ENCODE results near the gene PDZK1IP1.

PDZK1IP1 gene

DNA sequence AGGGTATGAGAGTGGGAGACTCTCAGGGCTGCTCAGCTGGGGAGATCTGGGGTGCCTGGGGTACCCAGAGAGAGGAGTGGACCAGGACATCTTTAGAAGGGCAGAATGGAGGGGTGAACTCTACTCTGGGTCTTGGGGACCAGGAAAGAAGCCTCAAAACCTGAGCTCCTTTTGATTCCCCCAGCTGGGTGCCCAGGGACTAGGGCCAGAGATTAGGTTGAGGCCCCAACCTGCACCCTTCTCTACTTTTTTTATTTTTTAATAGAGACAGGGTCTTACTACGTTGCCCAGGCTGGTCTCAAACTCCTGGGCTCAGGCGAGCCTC is 1.9 kb downstream of the PDZK1IP1 start:
- H3K27ac ChIP-seq, result no peak overlapping the region
- intact Hi-C loops (cut with DNase I; ENCODE audit: low total_unique reads), result loop anchor here (10.0 kb wide), 1 partner anchor 527 kb away; no protein-coding TSS in a partner anchor

DNA sequence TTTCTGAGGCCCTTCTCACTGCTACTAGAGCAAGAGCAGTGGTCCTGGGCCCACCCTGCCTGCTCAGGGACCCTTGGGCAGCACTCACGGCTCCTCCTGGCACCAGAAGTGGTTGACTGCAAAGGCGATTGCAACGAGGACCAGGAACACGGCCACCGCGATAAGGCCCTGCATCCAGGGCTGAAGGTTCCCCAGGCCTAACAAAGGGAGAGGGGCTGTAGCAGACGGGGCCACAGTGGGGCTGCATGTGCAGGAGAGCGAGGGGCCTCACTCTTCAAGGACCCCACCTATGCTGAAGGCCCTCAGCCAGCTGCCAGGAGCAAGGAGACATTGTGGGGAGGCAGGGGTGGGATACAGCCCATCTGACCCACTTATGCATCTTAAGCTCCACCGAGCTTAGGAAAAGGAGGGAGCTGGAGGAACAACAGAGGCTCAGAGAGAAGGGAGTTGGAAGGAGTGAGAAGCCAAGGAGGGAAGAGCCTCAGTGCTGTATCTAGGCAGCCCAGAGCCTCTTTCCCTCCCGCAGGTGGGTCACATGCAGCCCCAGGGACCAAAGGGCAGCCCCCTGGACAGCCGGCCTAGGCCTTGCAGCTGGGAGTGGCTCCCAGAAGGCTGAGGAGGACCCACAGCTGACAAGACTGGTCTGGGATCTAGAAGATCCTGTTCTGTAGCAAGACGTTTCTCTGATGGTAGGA is 2.5 kb downstream of the PDZK1IP1 start:
- DNase-seq, result peak in 1 of 2 donors; percentile 63
- no peaks in the 10 kb centered on the region for H3K36me3 ChIP-seq
- no peak overlapping the region for H3K27ac ChIP-seq
- peaks cover 6 to 35% (median 26%) of the 10 kb centered on the region in 4 donors for H3K4me1 ChIP-seq
- H3K9me3 ChIP-seq, result no peaks in the 10 kb centered on the region
- no peak overlapping the region for H3K4me3 ChIP-seq
- TF ChIP-seq, protein P1, sequence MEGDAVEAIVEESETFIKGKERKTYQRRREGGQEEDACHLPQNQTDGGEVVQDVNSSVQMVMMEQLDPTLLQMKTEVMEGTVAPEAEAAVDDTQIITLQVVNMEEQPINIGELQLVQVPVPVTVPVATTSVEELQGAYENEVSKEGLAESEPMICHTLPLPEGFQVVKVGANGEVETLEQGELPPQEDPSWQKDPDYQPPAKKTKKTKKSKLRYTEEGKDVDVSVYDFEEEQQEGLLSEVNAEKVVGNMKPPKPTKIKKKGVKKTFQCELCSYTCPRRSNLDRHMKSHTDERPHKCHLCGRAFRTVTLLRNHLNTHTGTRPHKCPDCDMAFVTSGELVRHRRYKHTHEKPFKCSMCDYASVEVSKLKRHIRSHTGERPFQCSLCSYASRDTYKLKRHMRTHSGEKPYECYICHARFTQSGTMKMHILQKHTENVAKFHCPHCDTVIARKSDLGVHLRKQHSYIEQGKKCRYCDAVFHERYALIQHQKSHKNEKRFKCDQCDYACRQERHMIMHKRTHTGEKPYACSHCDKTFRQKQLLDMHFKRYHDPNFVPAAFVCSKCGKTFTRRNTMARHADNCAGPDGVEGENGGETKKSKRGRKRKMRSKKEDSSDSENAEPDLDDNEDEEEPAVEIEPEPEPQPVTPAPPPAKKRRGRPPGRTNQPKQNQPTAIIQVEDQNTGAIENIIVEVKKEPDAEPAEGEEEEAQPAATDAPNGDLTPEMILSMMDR (IDR thresholded peaks at IDR 0.05), result no peak
- peaks cover 0 to 15% of the 10 kb centered on the region in 2 donors for H3K27me3 ChIP-seq
- intact Hi-C loops (cut with DNase I; ENCODE audit: low total_unique reads), result loop anchor here (10.0 kb wide), 1 partner anchor 527 kb away; no protein-coding TSS in a partner anchor

More for the DNA sequence above, 1.9 kb downstream of the PDZK1IP1 start:
- H3K27me3 ChIP-seq, result peaks cover 0 to 11% of the 10 kb centered on the region in 2 donors
- no peaks in the 10 kb centered on the region for H3K9me3 ChIP-seq
- H3K4me3 ChIP-seq, result no peak overlapping the region
- TF ChIP-seq, protein P1 (IDR thresholded peaks at IDR 0.05), result no peak
- H3K36me3 ChIP-seq, result no peaks in the 10 kb centered on the region
- peaks cover 6 to 38% (median 30%) of the 10 kb centered on the region in 4 donors for H3K4me1 ChIP-seq
- DNase-seq, result no peak

DNA sequence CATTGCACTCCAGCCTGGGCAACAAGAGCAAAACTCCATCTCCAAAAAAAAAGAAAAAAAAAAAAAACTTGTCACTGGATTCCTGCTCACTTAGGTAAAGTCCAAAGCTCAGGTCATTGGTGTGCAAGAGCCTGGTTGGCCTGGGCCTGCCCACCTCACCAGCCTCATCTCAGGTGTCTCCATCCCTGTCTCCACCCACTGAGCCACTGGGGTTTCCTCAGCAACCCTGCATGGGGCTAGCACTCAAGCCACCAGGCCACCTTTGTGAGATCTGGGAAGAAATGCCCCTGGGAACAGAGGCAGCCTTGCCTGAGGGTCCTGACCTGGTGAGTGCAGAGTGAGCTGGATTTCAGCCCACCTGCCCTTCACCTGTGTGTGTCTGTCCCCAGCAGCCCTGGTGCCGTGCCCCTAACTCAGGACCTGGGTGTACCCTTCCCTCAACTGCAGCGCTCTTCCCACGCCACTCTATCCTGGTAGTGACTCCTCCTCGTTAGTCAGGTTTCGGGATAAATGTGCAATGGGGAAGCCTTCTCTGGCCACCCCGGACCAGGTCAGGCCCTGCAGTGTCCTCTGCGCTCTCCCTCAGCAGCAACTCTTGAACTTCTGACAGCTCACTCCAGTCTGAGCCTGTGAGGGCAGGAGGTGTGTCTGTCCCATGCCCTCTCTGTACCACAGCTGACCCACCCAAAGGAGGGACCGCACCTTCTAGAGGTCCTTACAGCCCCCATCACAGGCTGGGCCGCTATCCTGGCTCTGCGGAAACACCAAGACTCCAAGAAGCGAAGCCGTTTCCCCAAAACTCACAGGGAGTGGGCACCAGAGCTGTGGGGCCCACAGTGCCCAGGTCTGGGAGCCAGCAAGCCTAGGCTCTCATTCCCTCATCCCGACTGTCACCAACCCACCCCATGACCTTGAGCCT is 3.3 kb downstream of the PDZK1IP1 start:
- Histone ChIP-seq H3K27ac (no peak overlapping the region), H3K27me3 (peaks cover 0 to 22% of the 10 kb centered on the region in 2 donors), H3K4me1 (peaks cover 6 to 26% (median 21%) of the 10 kb centered on the region in 4 donors), H3K36me3 (no peaks in the 10 kb centered on the region), H3K4me3 (no peak overlapping the region), H3K9me3 (no peaks in the 10 kb centered on the region)
- TF ChIP-seq, protein P1 (IDR thresholded peaks at IDR 0.05), result no peak
- intact Hi-C loops (cut with DNase I; ENCODE audit: low total_unique reads), result loop anchor here (10.0 kb wide), 1 partner anchor 528 kb away; no protein-coding TSS in a partner anchor
- DNase-seq, result no peak

DNA sequence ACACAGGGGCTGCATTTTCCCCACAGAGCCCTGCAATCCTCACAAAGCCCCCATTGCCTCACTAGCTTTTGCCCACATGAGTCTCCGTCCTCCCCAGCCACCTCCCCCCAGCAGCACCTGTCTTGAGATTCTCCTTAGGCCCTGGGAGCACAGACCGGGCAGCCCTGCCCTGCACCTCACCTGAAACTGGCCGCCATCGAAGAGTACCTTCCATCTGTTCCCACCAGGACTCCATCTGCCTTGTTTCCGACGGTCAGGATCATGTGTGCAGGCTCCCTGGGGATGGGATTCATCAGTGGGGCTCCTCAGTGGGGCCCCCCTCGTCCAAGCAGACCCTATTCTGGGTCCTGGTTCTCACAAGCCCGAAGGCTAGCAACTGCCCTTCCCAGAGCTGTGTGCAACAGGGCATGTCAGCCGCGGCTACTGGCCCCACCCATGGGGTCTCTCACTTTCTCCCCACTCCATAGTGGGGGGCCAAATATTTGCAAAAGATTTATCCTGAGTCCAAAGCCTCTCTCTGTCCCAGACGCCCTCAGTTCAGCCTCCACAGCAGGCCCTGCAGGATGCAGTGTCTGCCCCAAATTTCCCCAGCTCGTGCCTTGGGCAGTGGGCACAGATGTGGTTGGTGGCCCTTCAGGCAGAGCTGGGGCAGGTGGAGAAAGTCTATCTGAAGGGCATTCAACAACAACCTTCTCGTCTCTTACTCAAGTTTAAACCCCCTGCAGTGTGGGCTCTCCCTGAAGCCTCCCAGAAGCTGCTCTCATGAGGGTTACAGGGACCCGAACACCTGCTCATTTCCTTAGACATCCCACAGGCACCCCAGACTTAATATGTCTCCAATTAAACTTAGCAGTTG is 4.8 kb downstream of the PDZK1IP1 start:
- intact Hi-C loops (cut with DNase I; ENCODE audit: low total_unique reads), result loop anchor here (10.0 kb wide), 1 partner anchor 530 kb away; no protein-coding TSS in a partner anchor
- H3K4me3 ChIP-seq, result no peak overlapping the region
- H3K36me3 ChIP-seq, result no peaks in the 10 kb centered on the region
- H3K9me3 ChIP-seq, result no peaks in the 10 kb centered on the region
- no peak for DNase-seq
- H3K27me3 ChIP-seq, result peaks cover 0 to 28% of the 10 kb centered on the region in 2 donors
- TF ChIP-seq, protein P1 (IDR thresholded peaks at IDR 0.05), result no peak
- H3K27ac ChIP-seq, result no peak overlapping the region
- peaks cover 0 to 17% (median 11%) of the 10 kb centered on the region in 4 donors for H3K4me1 ChIP-seq
